Heart right ventricle (tissue), 16 donors: ENCODE measurements around the gene ASCC1. TPM values are rescaled to one million over a fixed set of nuclear protein-coding genes. Genes with fewer than 3 reads are reported as not detected.
A peak's percentile ranks its signal among the peaks of the same experiment; 100 is the strongest.

Experiments used
- ATAC-seq, 8 donors: fragments of 200-7000 bp; cut with Tn5 transposase; one replicate each; pipeline ENCODE4 v1.9.1; 2020; ENCODE audit warnings: mild to moderate bottlenecking in 8 of 8, moderate library complexity in 8 of 8, moderate number of reproducible peaks in 1 of 8
- DNase-seq, 2 donors: peaks; one replicate each; pipeline ENCODE4 v3.0.0-alpha.2; 2020
- H3K27ac ChIP-seq, 10 donors: fragments of 200-600 bp; sonication (generic) in 2 of 10; one replicate each; pipeline versions ENCODE4 v1.5.0 to v1.8.0; 2020 to 2022; ENCODE audit warnings: mild to moderate bottlenecking in 3 of 10
- H3K27me3 ChIP-seq, 7 donors: fragments of 200-600 bp; one replicate each; pipeline ENCODE4 v1.8.0; 2021 to 2022; ENCODE audit warnings: mild to moderate bottlenecking in 2 of 7
- H3K36me3 ChIP-seq, 9 donors: fragments of 200-600 bp; sonication (generic) in 1 of 9; one replicate each; pipeline versions ENCODE4 v1.5.0 to v1.8.0; 2020 to 2022; ENCODE audit warnings: mild to moderate bottlenecking in 2 of 9
- H3K4me1 ChIP-seq, 9 donors: fragments of 200-600 bp; sonication (generic) in 1 of 9; one replicate each; pipeline versions ENCODE4 v1.5.0 to v1.8.0; 2020 to 2022; ENCODE audit warnings: mild to moderate bottlenecking in 4 of 9
- H3K4me3 ChIP-seq, 10 donors: fragments of 200-600 bp; sonication (generic) in 2 of 10; one replicate each; pipeline versions ENCODE4 v1.5.0 to v1.8.0; 2020 to 2022; ENCODE audit warnings: mild to moderate bottlenecking in 7 of 10, moderate library complexity in 2 of 10
- H3K9me3 ChIP-seq, 11 donors: fragments of 200-600 bp in 10 of 11; sonication (generic) in 2 of 11; one replicate each; pipeline versions ENCODE4 v1.5.0 to v1.8.0; 2013 to 2022; ENCODE audit warnings: mild to moderate bottlenecking in 2 of 11, control low read depth in 1 of 11, moderate library complexity in 1 of 11
- WGBS, 2 donors: extraction: QIAGEN DNeasy Blood & Tissue Kit; methylation state at CpG; one replicate each; pipeline ENCODE4 v1.1.7; 2013; ENCODE audit warnings: inconsistent platforms in 1 of 2; 5-methylcytosine and 5-hydroxymethylcytosine counted together
- intact Hi-C, 10 donors: fragments of 100-400 bp; cut with DNase I; formaldehyde crosslinking; loops; one replicate each; pipeline versions ENCODE4 v1.11.1 to v1.14.2; 2022
- polyA plus RNA-seq, 2 donors: library from polyadenylated mRNA; stranded (reverse); fragments of 200-250 nt; gene quantifications; one replicate each; pipeline ENCODE4 v1.2.3, GENCODE V29; 2013
- total RNA-seq, 10 donors: library from RNA; stranded (reverse); fragmentation: NEBNext Ultra II Directional in 3 of 10; extraction: Animal tissue kit (Norgen Biotek cat#: 25700) in 3 of 10; gene quantifications; one replicate each; pipeline versions ENCODE4 v1.2.1 to v1.2.4, GENCODE V29; 2021 to 2023
- TF ChIP-seq, protein P1 (sequence below), 9 donors: fragments of 200-600 bp; sonication (generic) in 2 of 9; IDR thresholded peaks; one replicate each; pipeline versions ENCODE4 v1.5.0 to v1.8.0; 2021 to 2022; ENCODE audit warnings: antibody characterized with exemption in 9 of 9, mild to moderate bottlenecking in 5 of 9, moderate library complexity in 1 of 9
- donor health status: Arrhythmogenic right ventricular cardiomyopathy.
- donor health status: ischemic (EF 13 %, LVEDD 7.1; RV severe dilation, severe dysfunction).
- donor health status: healthy with polysubstance abuse.
- donor health status: DM: no; HTN: yes; CAD: no.
- donor health status: DM: no; HTN: no; CAD: no.
- donor health status: ischemic (EF 25% LVEDD 6.9; RV normal size, moderate dysfunction).
- donor health status: ischemic (EF 25% LVEDD 5.7; RV mildly dilated, moderate dysfunction).
- donor health status: healthy.
- donor health status: DM: yes; HTN: yes; CAD: no.
- donor health status: Ischemic cardiomyopathy.
- donor health status: ischemic (EF 35%, LVEDD 5.7; RV mildly dilated, moderate dysfunction).
- donor health status: nonischemic (EF 11% LVEDD 7.7; RV severe dilation, severe dysfunction).
- donor health status: DM: yes; HTN: yes; CAD: no.
- donor health status: PGD.
- donor health status: ischemic (EF 29% LVEDD 5.4; RV normal size, mild dysfunction).
- donor health status: nonischemic (EF 23%, LVEDD 6.1; RV moderate dilation, normal function).

The ASCC1 gene
- total and polyA plus RNA-seq, 12 donors = 8.4 to 40.5 (median 33.0) TPM

- H3K27me3 ChIP-seq = no peaks in the 10 kb centered on the region
- 55 to 64% methylated on average over 21 of the region's 21 CpGs for WGBS, 2 donors
- intact Hi-C loops = loop anchor here in 6 of 10 donors (5.0 to 10.0 kb wide), 4 partner anchors 38 to 276 kb away; partner anchors contain the start of genes ANAPC16 (in 1 of the 6) and ASCC1 (in 1 of the 6)
- peak overlapping the region in 1 of 10 donors; percentile 26 for H3K27ac ChIP-seq
- TF ChIP-seq, protein P1, sequence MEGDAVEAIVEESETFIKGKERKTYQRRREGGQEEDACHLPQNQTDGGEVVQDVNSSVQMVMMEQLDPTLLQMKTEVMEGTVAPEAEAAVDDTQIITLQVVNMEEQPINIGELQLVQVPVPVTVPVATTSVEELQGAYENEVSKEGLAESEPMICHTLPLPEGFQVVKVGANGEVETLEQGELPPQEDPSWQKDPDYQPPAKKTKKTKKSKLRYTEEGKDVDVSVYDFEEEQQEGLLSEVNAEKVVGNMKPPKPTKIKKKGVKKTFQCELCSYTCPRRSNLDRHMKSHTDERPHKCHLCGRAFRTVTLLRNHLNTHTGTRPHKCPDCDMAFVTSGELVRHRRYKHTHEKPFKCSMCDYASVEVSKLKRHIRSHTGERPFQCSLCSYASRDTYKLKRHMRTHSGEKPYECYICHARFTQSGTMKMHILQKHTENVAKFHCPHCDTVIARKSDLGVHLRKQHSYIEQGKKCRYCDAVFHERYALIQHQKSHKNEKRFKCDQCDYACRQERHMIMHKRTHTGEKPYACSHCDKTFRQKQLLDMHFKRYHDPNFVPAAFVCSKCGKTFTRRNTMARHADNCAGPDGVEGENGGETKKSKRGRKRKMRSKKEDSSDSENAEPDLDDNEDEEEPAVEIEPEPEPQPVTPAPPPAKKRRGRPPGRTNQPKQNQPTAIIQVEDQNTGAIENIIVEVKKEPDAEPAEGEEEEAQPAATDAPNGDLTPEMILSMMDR (IDR thresholded peaks at IDR 0.05) = no peak
- peaks cover 0 to 17% (median 4%) of the 10 kb centered on the region in 9 donors for H3K4me1 ChIP-seq
- ATAC-seq = no peak
- no peaks in the 10 kb centered on the region for H3K36me3 ChIP-seq
- no peak overlapping the region for H3K4me3 ChIP-seq
- no peak for DNase-seq
- no peaks in the 10 kb centered on the region for H3K9me3 ChIP-seq
Measured at GRCh38 chr10:72058989-72059842, 156.9 kb downstream of the ASCC1 start.

GRCh38 chr10:72058347-72058898, 157.7 kb downstream of the ASCC1 start:
- H3K36me3 ChIP-seq = no peaks in the 10 kb centered on the region
- peak overlapping the region in 2 of 10 donors; percentile 23 to 26 for H3K27ac ChIP-seq
- DNase-seq = no peak
- H3K9me3 ChIP-seq = no peaks in the 10 kb centered on the region
- intact Hi-C loops = loop anchor here in 6 of 10 donors (5.0 to 10.0 kb wide), 4 partner anchors 39 to 276 kb away; partner anchors contain the start of genes ANAPC16 (in 1 of the 6) and ASCC1 (in 1 of the 6)
- WGBS, 2 donors = 69 to 74% methylated on average over 12 of the region's 12 CpGs
- ATAC-seq = peak in 6 of 8 donors; percentile 12 to 78 (median 45)
- H3K4me3 ChIP-seq = no peak overlapping the region
- TF ChIP-seq, protein P1 (IDR thresholded peaks at IDR 0.05) = no peak
- no peaks in the 10 kb centered on the region for H3K27me3 ChIP-seq
- peaks cover 0 to 17% (median 4%) of the 10 kb centered on the region in 9 donors for H3K4me1 ChIP-seq

DNA sequence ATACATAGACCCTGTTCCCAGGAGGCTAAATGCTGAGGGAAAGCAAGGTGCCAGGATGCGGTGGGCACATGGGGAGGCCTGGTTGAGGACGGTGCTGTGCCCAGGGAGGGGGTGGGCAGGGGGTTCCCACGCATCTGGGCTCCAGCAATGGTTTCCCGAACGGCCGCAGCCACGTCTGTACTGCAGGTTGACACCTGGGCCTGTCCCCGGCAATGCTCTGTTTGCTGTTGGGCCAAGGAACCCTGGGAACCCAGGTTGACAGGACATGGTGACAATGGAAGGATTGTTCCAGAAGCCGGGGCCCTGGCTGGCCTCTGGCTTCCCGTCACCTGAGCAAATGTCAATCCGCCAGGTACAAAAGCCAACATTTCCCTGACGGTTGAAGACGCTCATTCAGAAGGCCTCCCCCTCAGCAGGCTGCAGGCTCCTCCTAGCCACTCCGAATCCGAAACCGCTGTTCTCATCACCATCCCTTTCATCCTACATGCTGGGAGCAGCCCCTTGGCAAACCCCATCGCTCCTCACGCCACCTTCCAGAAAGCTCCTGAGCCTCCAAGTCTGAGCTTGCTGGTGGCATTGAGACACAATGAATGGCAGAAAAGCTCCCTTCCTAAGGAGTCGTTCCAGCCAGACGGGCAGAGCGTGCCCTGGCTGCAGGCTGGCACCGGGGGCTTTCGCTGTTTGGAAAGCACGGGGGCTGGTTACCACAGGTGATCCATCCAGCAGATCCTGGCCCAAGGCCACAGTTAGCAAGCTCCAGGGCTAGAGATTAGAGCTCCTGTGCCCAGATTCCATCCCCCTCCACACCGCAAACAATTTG, 158.9 kb downstream of the ASCC1 start:
- Histone ChIP-seq H3K27ac (no peak overlapping the region), H3K4me3 (no peak overlapping the region), H3K27me3 (no peaks in the 10 kb centered on the region), H3K4me1 (peaks cover 0 to 17% (median 4%) of the 10 kb centered on the region in 9 donors), H3K9me3 (no peaks in the 10 kb centered on the region), H3K36me3 (no peaks in the 10 kb centered on the region)
- no peak for DNase-seq
- intact Hi-C loops = loop anchor here in 6 of 10 donors (5.0 to 10.0 kb wide), 4 partner anchors 40 to 278 kb away; partner anchors contain the start of genes ANAPC16 (in 1 of the 6) and ASCC1 (in 1 of the 6)
- 77 to 84% methylated on average over 25 of the region's 25 CpGs for WGBS, 2 donors
- ATAC-seq = peak in 1 of 8 donors; percentile 10
- TF ChIP-seq, protein P1 (IDR thresholded peaks at IDR 0.05) = no peak
